ENCODE measurements around the gene SULT1A2.
"Not testable (repeated sequence)": the region's sequence is repeated elsewhere in the genome, so short reads cannot be mapped to it uniquely, and the experiment has no call there.

SULT1A2 gene

DNA sequence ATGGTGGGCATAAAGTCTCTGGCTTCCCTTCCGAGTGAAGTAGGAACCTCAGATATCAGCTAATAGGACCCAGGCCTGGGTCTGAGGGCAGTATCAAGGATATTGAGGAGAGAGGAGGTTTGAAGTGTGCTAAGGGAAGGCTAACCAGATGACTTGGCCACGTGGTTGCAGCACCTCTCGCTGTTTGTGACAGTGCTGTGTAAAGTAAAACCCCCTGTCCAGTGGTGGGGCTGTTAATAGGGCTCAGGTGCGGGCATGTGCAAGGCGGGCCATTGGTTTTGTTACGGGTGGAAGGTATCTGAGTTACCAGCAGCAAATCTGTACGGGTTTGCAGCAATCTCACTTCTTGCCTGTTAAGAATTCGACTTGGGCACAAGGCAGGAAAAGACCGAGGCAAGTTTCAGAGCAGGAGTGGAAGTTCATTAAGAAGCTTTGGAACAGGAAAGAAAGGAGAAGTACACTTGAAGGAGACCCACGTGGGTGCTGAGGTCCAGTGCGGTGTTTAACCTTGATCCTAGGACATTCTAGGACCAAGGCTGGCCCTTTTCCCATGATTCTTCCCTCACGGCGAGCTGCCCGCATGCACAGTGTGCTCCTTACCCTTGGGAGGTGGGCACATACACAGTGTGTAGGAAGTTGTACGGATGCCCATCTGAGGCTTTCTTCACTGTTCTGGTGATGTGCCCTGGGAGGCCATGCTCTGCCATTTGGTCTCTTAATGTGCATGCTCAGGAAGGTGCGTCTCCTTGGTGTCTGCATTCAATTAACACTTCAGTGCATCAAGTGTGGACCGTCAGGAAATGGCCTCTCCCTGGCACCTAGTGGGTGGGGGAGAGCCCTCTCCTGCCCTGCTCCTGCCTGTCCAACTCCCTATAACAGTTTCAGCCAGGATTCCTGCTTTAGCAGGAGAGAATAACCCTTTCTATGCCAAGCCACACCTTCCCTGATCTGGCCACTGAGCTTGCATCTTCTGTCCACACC lies 22.8 kb downstream of the SULT1A2 start:
- Histone ChIP-seq H3K36me3 (ENCODE audit: control insufficient read depth, insufficient read depth, low read length) (no peaks in the 10 kb centered on the region), H3K4me3 (ENCODE audit: insufficient read depth, low read depth, low read length, poor library complexity, severe bottlenecking) (no peak overlapping the region), H3K27ac (ENCODE audit: insufficient read depth, low read length, poor library complexity, severe bottlenecking) (no peak overlapping the region), H3K27me3 (replicated peaks; ENCODE audit: control insufficient read depth, insufficient read depth, low read length, poor library complexity, severe bottlenecking) (no peaks in the 10 kb centered on the region), H3K4me1 (ENCODE audit: control insufficient read depth, insufficient read depth, low read length, poor library complexity, severe bottlenecking) (no peaks in the 10 kb centered on the region), H3K9me3 (ENCODE audit: control insufficient read depth, low read length) (no peaks in the 10 kb centered on the region)
- DNase-seq: no peak

GRCh38 chr16:28572696-28573510 lies 23.9 kb downstream of the SULT1A2 start:
- Histone ChIP-seq H3K27ac (ENCODE audit: insufficient read depth, low read length, poor library complexity, severe bottlenecking) (peak overlapping the region; percentile 37), H3K4me1 (ENCODE audit: control insufficient read depth, insufficient read depth, low read length, poor library complexity, severe bottlenecking) (no peaks in the 10 kb centered on the region), H3K9me3 (ENCODE audit: control insufficient read depth, low read length) (no peaks in the 10 kb centered on the region), H3K27me3 (replicated peaks; ENCODE audit: control insufficient read depth, insufficient read depth, low read length, poor library complexity, severe bottlenecking) (no peaks in the 10 kb centered on the region), H3K4me3 (ENCODE audit: insufficient read depth, low read depth, low read length, poor library complexity, severe bottlenecking) (no peak overlapping the region), H3K36me3 (ENCODE audit: control insufficient read depth, insufficient read depth, low read length) (no peaks in the 10 kb centered on the region)
- no peak for DNase-seq

- H3K9me3 ChIP-seq (ENCODE audit: control insufficient read depth, low read length): no peaks in the 10 kb centered on the region
- DNase-seq: no peak
These were observed 26.7 kb downstream of the SULT1A2 start for GRCh38 chr16:28569968-28570752.

DNA sequence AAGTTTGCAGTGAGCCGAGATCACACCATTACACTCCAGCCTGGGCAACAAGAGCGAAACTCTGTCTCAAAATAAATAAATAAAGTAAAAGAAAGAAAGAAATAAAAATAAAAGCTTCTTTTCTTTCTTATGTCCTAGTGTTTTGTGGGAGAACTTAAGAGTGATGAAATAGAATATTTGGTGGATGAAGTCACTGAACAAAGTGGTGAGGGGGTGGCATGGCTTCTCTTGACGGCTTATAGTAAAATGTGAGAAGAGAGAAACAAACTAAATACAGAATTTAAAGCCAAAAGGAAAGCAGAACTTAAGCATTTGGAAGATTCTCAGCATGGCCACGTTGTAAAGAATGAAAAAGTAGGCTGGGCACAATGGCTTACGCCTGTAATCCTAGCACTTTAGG lies 27.8 kb downstream of the SULT1A2 start:
- Histone ChIP-seq H3K36me3 (ENCODE audit: control insufficient read depth, insufficient read depth, low read length) (no peaks in the 10 kb centered on the region), H3K27me3 (replicated peaks; ENCODE audit: control insufficient read depth, insufficient read depth, low read length, poor library complexity, severe bottlenecking) (no peaks in the 10 kb centered on the region), H3K9me3 (ENCODE audit: control insufficient read depth, low read length) (no peaks in the 10 kb centered on the region), H3K4me3 (ENCODE audit: insufficient read depth, low read depth, low read length, poor library complexity, severe bottlenecking) (no peak overlapping the region), H3K27ac (ENCODE audit: insufficient read depth, low read length, poor library complexity, severe bottlenecking) (no peak overlapping the region), H3K4me1 (ENCODE audit: control insufficient read depth, insufficient read depth, low read length, poor library complexity, severe bottlenecking) (no peaks in the 10 kb centered on the region)
- DNase-seq: no peak

More at GRCh38 chr16:28569968-28570752, 26.7 kb downstream of the SULT1A2 start:
- H3K4me1 ChIP-seq (ENCODE audit: control insufficient read depth, insufficient read depth, low read length, poor library complexity, severe bottlenecking): no peaks in the 10 kb centered on the region
- no peaks in the 10 kb centered on the region for H3K27me3 ChIP-seq (replicated peaks; ENCODE audit: control insufficient read depth, insufficient read depth, low read length, poor library complexity, severe bottlenecking)
- no peaks in the 10 kb centered on the region for H3K36me3 ChIP-seq (ENCODE audit: control insufficient read depth, insufficient read depth, low read length)
- no peak overlapping the region for H3K27ac ChIP-seq (ENCODE audit: insufficient read depth, low read length, poor library complexity, severe bottlenecking)
- H3K4me3 ChIP-seq (ENCODE audit: insufficient read depth, low read depth, low read length, poor library complexity, severe bottlenecking): no peak overlapping the region

DNA sequence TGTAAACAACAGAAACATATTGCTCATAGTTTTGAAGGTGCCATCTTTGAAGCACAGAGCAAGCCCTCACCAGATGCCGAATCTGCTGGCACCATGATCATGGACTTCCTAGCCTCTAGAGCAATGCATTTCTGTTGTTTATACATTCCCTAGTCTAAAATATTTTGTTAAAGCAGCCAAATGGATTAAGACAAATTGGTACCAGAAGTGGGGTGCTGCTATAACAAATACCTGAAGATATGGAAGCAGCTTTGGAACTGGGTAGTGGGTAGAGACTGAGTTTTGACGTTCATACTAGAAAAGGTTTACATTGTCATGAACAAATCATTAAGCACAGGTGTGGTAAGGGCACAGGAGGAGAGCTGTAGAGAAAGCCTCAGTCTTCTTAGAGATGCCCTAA lies 29.6 kb downstream of the SULT1A2 start:
- no peak for DNase-seq

DNA sequence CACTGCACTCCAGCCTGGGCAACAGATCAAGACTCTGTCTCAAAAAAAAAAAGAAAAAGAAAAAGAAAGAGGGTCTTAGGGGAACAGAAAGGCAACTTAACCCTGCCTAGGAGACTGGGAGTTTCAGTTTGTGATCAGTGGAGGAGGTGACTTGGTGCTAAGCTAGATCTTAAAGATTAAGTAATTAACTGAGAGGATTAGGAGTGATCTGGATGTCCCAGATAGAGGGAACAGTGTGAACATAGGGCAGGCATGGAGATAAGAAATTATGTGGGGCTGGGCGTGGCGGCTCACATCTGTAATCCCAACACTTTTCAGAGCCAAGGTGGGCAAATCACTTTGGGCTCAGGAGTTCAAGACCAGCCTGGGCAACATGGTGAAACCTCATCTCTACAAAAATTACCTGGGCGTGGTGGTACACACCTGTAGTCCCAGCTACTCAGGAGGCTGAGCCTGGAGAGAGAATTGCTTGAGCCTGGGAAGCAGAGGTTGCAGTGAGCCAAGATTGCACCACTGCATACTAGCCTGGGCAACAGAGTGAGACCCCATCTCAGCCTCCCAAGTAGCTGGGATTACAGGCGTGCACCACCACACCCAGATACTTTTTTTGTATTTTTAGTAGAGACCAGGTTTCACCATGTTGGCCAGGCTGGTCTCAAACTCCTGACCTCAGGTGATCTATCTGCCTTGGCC lies 30.5 kb downstream of the SULT1A2 start:
- not testable (repeated sequence) for H3K27me3 ChIP-seq (replicated peaks; ENCODE audit: control insufficient read depth, insufficient read depth, low read length, poor library complexity, severe bottlenecking); H3K4me1 ChIP-seq (ENCODE audit: control insufficient read depth, insufficient read depth, low read length, poor library complexity, severe bottlenecking); H3K4me3 ChIP-seq (ENCODE audit: insufficient read depth, low read depth, low read length, poor library complexity, severe bottlenecking); H3K36me3 ChIP-seq (ENCODE audit: control insufficient read depth, insufficient read depth, low read length); DNase-seq; H3K9me3 ChIP-seq (ENCODE audit: control insufficient read depth, low read length); H3K27ac ChIP-seq (ENCODE audit: insufficient read depth, low read length, poor library complexity, severe bottlenecking)

More for the DNA sequence above, 29.6 kb downstream of the SULT1A2 start:
- Histone ChIP-seq H3K27me3 (replicated peaks; ENCODE audit: control insufficient read depth, insufficient read depth, low read length, poor library complexity, severe bottlenecking) (no peaks in the 10 kb centered on the region), H3K27ac (ENCODE audit: insufficient read depth, low read length, poor library complexity, severe bottlenecking) (no peak overlapping the region), H3K4me3 (ENCODE audit: insufficient read depth, low read depth, low read length, poor library complexity, severe bottlenecking) (no peak overlapping the region), H3K4me1 (ENCODE audit: control insufficient read depth, insufficient read depth, low read length, poor library complexity, severe bottlenecking) (no peaks in the 10 kb centered on the region), H3K9me3 (ENCODE audit: control insufficient read depth, low read length) (no peaks in the 10 kb centered on the region), H3K36me3 (ENCODE audit: control insufficient read depth, insufficient read depth, low read length) (no peaks in the 10 kb centered on the region)

- H3K27ac ChIP-seq (ENCODE audit: insufficient read depth, low read length, poor library complexity, severe bottlenecking): no peak overlapping the region
- H3K4me1 ChIP-seq (ENCODE audit: control insufficient read depth, insufficient read depth, low read length, poor library complexity, severe bottlenecking): peaks cover 2% of the 10 kb centered on the region
- no peaks in the 10 kb centered on the region for H3K27me3 ChIP-seq (replicated peaks; ENCODE audit: control insufficient read depth, insufficient read depth, low read length, poor library complexity, severe bottlenecking)
- no peak for DNase-seq
- H3K9me3 ChIP-seq (ENCODE audit: control insufficient read depth, low read length): no peaks in the 10 kb centered on the region
- peaks cover 6% of the 10 kb centered on the region for H3K36me3 ChIP-seq (ENCODE audit: control insufficient read depth, insufficient read depth, low read length)
- H3K4me3 ChIP-seq (ENCODE audit: insufficient read depth, low read depth, low read length, poor library complexity, severe bottlenecking): no peak overlapping the region
These were observed 33.6 kb downstream of the SULT1A2 start for GRCh38 chr16:28563218-28563617.

- Histone ChIP-seq H3K4me3 (ENCODE audit: insufficient read depth, low read depth, low read length, poor library complexity, severe bottlenecking) (no peak overlapping the region), H3K9me3 (ENCODE audit: control insufficient read depth, low read length) (no peaks in the 10 kb centered on the region), H3K36me3 (ENCODE audit: control insufficient read depth, insufficient read depth, low read length) (peaks cover 14% of the 10 kb centered on the region), H3K27ac (ENCODE audit: insufficient read depth, low read length, poor library complexity, severe bottlenecking) (no peak overlapping the region), H3K27me3 (replicated peaks; ENCODE audit: control insufficient read depth, insufficient read depth, low read length, poor library complexity, severe bottlenecking) (no peaks in the 10 kb centered on the region), H3K4me1 (ENCODE audit: control insufficient read depth, insufficient read depth, low read length, poor library complexity, severe bottlenecking) (peaks cover 2% of the 10 kb centered on the region)
- no peak for DNase-seq
These were observed 34.7 kb downstream of the SULT1A2 start for GRCh38 chr16:28562199-28562598.

DNA sequence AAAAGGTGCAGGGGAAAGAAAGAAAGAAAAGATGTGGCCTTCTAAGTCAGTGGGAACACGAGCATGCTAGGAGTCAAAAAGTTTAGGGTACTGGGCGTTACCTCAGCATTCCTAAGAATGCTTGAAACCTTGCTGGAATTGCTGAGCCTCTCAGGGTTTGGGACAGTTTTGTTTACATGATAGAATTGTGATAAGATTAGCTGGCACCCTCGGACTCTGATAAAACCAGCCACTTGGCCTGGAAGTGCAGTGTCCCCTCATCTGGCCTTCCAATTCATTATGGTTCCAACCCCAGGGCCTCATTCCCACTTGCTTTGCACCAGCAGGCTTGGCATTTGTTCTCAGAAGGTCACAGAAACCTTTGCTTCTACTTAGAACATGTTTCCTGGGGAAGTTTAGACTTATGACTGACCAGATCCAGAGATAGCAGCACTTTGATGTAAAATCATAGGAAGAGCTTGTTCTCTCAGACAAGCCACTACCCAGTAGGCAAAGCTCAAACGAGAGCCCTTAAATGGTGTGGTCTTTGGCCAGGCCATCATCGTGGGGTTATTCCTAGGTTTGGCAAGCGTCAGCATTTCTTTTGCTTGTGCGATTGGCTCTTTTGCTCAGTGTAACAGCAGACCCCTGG lies 35.2 kb downstream of the SULT1A2 start:
- H3K4me1 ChIP-seq (ENCODE audit: control insufficient read depth, insufficient read depth, low read length, poor library complexity, severe bottlenecking): peaks cover 2% of the 10 kb centered on the region
- H3K9me3 ChIP-seq (ENCODE audit: control insufficient read depth, low read length): no peaks in the 10 kb centered on the region
- H3K27ac ChIP-seq (ENCODE audit: insufficient read depth, low read length, poor library complexity, severe bottlenecking): no peak overlapping the region
- no peak for DNase-seq
- no peak overlapping the region for H3K4me3 ChIP-seq (ENCODE audit: insufficient read depth, low read depth, low read length, poor library complexity, severe bottlenecking)
- H3K27me3 ChIP-seq (replicated peaks; ENCODE audit: control insufficient read depth, insufficient read depth, low read length, poor library complexity, severe bottlenecking): no peaks in the 10 kb centered on the region
- peaks cover 16% of the 10 kb centered on the region for H3K36me3 ChIP-seq (ENCODE audit: control insufficient read depth, insufficient read depth, low read length)

Measured in effector memory CD4-positive, alpha-beta T cell (primary cell).